GM21723 (cell line): ENCODE measurements around the gene NAA35.

ENCODE experiments used
- ATAC-seq: cut with Tn5 transposase; IDR thresholded peaks from one replicate; pipeline ENCODE4 v1.9.1; 2021; ENCODE audit warnings: mild to moderate bottlenecking, moderate library complexity; ENCODE audit not compliant: unreplicated experiment

NAA35 gene

GRCh38 chr9:86061972-86062739 lies 121.2 kb downstream of the NAA35 start:
- no peak for ATAC-seq

- ATAC-seq = no peak
These were observed 122.1 kb downstream of the NAA35 start for GRCh38 chr9:86062845-86063693.

GRCh38 chr9:86064220-86064619 lies 123.3 kb downstream of the NAA35 start:
- no peak for ATAC-seq

GRCh38 chr9:86069206-86069869 lies 128.4 kb downstream of the NAA35 start:
- no peak for ATAC-seq
